Measurements from ENCODE around the gene TUBB4B. TPM values are rescaled to one million over a fixed set of nuclear protein-coding genes. Genes with fewer than 3 reads are reported as not detected.
A peak's percentile ranks its signal among the peaks of the same experiment; 100 is the strongest.
"Not testable (repeated sequence)": the region's sequence is repeated elsewhere in the genome, so short reads cannot be mapped to it uniquely, and the experiment has no call there.

TUBB4B gene
- total RNA-seq, 1 donor from 2014 or later: 132 TPM

DNA sequence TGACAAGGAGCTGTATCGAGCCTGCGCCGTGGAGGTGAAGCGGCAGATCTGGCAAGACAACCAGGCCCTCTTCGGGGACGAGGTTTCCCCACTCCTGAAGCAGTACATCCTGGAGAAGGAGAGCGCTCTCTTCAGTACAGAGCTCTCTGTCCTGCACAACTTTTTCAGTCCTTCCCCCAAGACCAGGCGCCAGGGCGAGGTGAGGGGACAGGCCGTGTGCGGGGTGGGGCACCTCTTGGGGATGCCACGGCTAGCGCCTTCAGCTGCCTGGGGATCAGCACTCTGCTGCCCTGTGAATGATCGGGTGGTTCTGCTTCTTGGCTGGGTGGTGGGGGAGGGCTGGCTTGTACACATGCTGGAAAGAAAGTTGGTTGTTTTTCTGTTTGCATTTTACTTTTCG lies 15.8 kb downstream of the TUBB4B start:
- Mint-ChIP-seq H3K27me3 (ENCODE audit: unreplicated experiment) (no peaks in the 10 kb centered on the region), H3K4me3 (ENCODE audit: unreplicated experiment) (peak overlapping the region; percentile 85)

DNA sequence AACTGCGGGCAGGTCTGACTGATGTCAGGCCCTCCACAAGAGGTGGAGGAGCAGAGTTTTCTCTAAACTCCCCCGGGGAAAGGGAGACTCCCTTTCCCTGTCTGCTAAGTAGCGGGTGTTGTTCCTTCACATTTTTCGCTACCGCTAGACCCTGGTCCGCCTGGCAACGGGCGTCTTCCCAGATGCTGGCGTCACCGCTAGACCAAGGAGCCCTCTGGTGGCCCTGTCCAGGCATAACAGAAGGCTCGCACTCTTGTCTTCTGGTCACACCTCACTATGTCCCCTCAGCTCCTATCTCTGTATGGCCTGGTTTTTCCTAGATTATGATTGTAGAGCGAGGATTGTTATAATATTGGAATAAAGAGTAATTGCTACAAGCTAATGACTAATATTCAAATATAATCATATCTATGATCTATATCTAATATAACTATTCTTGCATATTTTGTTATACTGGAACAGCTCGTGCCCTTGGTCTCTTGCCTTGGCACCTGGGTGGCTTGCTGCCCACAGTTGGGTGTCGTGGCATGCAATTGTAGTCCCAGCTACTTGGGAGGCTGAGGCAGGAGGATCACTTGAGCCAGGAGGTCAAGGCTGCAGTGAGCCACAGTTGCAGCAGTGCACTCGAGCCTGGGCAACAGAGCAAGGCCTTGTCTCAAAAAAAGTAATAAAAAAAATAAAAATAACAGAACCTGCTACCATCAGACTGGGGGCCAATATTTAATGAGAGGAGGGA lies 21.3 kb downstream of the TUBB4B start:
- not testable (repeated sequence) for H3K36me3 Mint-ChIP-seq (ENCODE audit: unreplicated experiment); H3K27me3 Mint-ChIP-seq (ENCODE audit: unreplicated experiment); DNase-seq (ENCODE audit: extremely low spot score, unreplicated experiment); H3K9me3 Mint-ChIP-seq (ENCODE audit: unreplicated experiment); H3K4me3 Mint-ChIP-seq (ENCODE audit: unreplicated experiment); H3K27ac Mint-ChIP-seq (ENCODE audit: unreplicated experiment); H3K4me1 Mint-ChIP-seq (ENCODE audit: unreplicated experiment)
- TF ChIP-seq, protein P1, sequence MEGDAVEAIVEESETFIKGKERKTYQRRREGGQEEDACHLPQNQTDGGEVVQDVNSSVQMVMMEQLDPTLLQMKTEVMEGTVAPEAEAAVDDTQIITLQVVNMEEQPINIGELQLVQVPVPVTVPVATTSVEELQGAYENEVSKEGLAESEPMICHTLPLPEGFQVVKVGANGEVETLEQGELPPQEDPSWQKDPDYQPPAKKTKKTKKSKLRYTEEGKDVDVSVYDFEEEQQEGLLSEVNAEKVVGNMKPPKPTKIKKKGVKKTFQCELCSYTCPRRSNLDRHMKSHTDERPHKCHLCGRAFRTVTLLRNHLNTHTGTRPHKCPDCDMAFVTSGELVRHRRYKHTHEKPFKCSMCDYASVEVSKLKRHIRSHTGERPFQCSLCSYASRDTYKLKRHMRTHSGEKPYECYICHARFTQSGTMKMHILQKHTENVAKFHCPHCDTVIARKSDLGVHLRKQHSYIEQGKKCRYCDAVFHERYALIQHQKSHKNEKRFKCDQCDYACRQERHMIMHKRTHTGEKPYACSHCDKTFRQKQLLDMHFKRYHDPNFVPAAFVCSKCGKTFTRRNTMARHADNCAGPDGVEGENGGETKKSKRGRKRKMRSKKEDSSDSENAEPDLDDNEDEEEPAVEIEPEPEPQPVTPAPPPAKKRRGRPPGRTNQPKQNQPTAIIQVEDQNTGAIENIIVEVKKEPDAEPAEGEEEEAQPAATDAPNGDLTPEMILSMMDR (IDR thresholded peaks at IDR 0.05): peak; percentile 55

More for the DNA sequence above, 15.8 kb downstream of the TUBB4B start:
- Mint-ChIP-seq H3K4me1 (ENCODE audit: unreplicated experiment) (peaks cover 19% of the 10 kb centered on the region), H3K27ac (ENCODE audit: unreplicated experiment) (no peak overlapping the region), H3K36me3 (ENCODE audit: unreplicated experiment) (no peaks in the 10 kb centered on the region), H3K9me3 (ENCODE audit: unreplicated experiment) (no peaks in the 10 kb centered on the region)
- DNase-seq (ENCODE audit: extremely low spot score, unreplicated experiment): no peak
- TF ChIP-seq, protein P1 (IDR thresholded peaks at IDR 0.05): no peak

DNA sequence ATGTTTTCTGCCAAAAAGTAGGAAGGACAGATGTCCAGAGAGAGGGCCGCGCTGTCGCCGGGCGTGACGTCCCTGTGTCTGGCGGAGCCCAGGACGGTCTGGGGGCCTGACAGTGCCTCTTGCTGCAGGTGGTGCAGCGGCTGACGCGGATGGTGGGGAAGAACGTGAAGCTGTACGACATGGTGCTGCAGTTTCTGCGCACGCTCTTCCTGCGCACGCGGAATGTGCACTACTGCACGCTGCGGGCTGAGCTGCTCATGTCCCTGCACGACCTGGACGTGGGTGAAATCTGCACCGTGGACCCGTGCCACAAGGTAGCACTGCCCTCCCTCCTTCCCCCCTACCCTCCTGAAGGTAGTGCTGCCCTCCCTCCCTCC lies 21.8 kb downstream of the TUBB4B start:
- no peaks in the 10 kb centered on the region for H3K27me3 Mint-ChIP-seq (ENCODE audit: unreplicated experiment)
- TF ChIP-seq, protein P1 (IDR thresholded peaks at IDR 0.05): no peak
- H3K4me1 Mint-ChIP-seq (ENCODE audit: unreplicated experiment): peaks cover 7% of the 10 kb centered on the region
- H3K27ac Mint-ChIP-seq (ENCODE audit: unreplicated experiment): no peak overlapping the region
- DNase-seq (ENCODE audit: extremely low spot score, unreplicated experiment): no peak
- no peak overlapping the region for H3K4me3 Mint-ChIP-seq (ENCODE audit: unreplicated experiment)
- H3K9me3 Mint-ChIP-seq (ENCODE audit: unreplicated experiment): no peaks in the 10 kb centered on the region
- H3K36me3 Mint-ChIP-seq (ENCODE audit: unreplicated experiment): peaks cover 8% of the 10 kb centered on the region

DNA sequence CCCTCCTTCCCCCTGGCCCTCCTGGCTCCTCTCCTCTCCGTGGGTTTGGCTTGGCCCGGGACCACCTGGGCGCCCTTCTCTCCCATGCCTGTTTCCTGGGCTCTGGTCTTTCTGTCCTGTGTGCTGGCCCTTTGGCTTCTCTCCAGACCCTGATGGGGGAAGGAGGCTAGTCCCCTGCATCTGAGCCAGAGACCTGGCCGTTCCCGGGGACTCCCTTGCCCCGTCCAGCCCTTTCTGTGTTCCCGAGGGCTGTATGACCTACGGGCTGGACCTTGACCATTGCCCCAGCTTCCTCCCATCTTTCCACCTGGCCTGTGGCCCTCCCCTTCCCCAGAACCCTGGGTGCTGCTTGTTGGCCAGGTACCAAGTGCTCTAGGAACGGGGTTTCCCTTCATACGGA lies 22.4 kb downstream of the TUBB4B start:
- Mint-ChIP-seq H3K9me3 (ENCODE audit: unreplicated experiment) (no peaks in the 10 kb centered on the region), H3K36me3 (ENCODE audit: unreplicated experiment) (peaks cover 8% of the 10 kb centered on the region), H3K27ac (ENCODE audit: unreplicated experiment) (no peak overlapping the region), H3K4me3 (ENCODE audit: unreplicated experiment) (no peak overlapping the region), H3K4me1 (ENCODE audit: unreplicated experiment) (peaks cover 8% of the 10 kb centered on the region), H3K27me3 (ENCODE audit: unreplicated experiment) (no peaks in the 10 kb centered on the region)
- TF ChIP-seq, protein P1 (IDR thresholded peaks at IDR 0.05): no peak
- no peak for DNase-seq (ENCODE audit: extremely low spot score, unreplicated experiment)

DNA sequence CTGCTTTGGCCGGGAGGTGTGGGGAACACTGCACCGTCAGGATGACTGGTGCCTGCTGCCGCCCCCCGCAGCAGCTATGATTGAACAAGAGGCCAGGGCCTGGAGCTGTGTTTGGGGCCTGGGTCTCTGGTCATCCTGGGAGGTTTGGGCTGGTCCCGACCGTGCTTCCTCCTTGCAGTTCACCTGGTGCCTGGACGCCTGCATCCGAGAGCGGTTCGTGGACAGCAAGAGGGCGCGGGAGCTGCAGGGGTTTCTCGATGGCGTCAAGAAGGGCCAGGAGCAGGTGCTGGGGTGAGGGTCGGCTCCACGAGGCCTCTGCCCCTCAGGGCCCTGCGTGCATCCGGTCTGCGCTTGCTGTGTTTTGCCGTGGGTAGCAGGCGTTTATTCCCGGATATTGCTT lies 23.0 kb downstream of the TUBB4B start:
- TF ChIP-seq, protein P1 (IDR thresholded peaks at IDR 0.05): no peak
- Mint-ChIP-seq H3K9me3 (ENCODE audit: unreplicated experiment) (no peaks in the 10 kb centered on the region), H3K27ac (ENCODE audit: unreplicated experiment) (no peak overlapping the region), H3K27me3 (ENCODE audit: unreplicated experiment) (no peaks in the 10 kb centered on the region), H3K4me1 (ENCODE audit: unreplicated experiment) (peaks cover 13% of the 10 kb centered on the region), H3K4me3 (ENCODE audit: unreplicated experiment) (no peak overlapping the region), H3K36me3 (ENCODE audit: unreplicated experiment) (peaks cover 8% of the 10 kb centered on the region)
- no peak for DNase-seq (ENCODE audit: extremely low spot score, unreplicated experiment)
